ENCODE results near the gene GPR35.

GPR35 gene

DNA sequence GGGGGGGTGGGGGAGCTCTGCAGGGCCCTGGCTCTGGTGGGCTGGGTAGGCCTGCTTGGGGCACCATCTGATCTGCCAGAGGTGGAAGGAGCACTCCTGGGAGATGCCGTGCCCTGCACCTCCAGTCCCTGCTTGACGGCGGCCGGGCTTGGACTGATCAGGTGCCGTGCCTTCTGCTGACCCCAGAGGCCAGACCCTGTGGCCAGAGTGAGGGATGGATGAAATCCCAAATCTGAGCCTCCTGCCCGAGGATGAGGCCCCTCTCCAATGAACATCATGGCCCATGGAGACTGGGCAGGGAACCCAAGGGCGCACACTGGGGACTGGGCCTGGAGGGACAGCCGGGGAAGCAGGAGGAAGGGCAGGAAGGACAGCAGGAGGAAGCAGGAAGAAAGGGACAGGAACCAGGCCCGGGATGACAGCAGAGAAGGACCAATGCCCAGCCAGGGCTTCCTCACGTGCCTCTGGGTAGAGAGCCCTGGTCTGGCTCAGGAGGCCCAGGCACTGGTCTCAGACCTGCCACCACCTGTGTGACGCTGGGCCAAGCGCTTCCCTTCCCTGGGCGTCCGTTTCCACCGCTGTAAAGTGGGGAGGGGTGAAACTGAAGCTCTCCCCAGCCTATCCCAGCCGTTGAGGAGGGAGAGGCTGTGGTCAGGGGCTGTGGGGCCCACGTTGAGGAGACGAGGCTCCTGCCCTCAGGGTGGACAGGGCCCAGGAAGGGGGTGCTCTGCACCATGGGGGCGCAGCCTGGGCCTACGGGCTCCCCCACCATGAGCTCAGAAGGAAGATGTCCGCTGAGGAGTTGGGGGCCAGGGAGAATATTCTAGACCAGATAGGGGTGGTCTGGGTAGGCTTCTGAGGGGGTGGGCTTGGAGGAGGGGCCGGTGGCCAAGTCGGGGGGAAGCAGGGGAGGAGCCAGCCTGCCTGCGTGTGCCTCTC is 1.0 kb upstream of the GPR35 start:
- no peak for DNase-seq

GRCh38 chr2:240626531-240627300 is 1.4 kb downstream of the GPR35 start:
- no peak for DNase-seq

DNA sequence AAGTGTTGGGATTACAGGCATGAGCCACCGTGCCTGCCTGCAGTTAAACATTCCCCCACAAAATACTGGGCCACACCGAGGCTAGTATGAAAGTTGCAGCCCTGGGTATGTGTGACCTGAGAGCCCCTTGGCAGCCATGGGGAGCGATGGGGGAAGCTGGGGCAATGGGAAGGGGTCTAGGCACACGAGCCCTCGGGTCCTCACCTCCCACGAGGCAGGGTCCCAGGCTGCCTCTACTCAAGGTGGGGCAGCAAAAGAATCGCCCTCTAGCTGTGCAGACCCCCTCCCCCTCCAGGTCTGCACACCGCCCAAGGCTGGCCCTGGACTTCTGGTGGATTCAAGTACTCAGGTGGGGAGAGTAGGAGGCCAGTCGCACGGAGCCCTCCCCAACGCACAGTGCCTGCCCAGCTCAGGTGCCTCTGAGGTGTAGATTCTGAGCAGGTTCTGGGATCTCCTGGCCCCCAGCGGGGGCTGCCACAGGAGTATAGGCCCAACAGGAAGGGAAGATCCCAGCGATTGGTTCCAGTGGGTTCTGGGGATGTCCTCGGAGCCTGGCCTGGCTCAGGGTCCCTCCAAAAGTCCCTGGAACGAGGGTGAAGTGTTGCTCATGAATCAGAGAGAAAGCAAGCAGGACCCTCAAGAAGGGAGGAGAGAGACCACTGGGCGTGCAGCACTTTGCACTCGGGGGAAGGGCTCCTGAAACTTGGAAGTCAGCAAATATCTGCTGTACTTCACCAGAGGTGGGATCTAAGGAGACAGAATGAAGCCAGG is 2.6 kb downstream of the GPR35 start:
- DNase-seq: no peak

DNA sequence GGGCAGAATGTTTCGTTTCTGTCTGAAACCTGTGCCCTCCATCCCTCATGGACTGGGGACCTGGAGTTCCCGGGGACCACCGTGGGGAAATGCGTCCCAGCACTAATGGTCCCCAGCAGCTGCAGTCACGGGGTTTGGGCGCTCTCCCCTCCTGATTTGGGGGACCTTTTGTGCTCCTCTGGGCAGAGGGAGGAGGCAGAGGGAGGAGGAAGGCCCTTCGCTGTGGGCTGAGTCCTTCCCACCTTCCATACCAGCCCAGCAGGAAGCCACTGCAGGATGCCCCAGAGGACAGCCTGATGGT is 3.2 kb downstream of the GPR35 start:
- no peak for DNase-seq

- DNase-seq: no peak
Observed at GRCh38 chr2:240628808-240629618, 3.7 kb downstream of the GPR35 start.

DNA sequence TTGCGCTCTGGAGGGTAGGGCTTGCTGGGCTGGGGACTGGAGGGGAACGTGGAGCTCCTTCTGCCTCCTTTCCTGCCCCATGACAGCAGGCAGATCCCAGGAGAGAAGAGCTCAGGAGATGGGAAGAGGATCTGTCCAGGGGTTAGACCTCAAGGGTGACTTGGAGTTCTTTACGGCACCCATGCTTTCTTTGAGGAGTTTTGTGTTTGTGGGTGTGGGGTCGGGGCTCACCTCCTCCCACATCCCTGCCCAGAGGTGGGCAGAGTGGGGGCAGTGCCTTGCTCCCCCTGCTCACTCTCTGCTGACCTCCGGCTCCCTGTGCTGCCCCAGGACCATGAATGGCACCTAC is 4.3 kb downstream of the GPR35 start:
- DNase-seq: no peak

DNA sequence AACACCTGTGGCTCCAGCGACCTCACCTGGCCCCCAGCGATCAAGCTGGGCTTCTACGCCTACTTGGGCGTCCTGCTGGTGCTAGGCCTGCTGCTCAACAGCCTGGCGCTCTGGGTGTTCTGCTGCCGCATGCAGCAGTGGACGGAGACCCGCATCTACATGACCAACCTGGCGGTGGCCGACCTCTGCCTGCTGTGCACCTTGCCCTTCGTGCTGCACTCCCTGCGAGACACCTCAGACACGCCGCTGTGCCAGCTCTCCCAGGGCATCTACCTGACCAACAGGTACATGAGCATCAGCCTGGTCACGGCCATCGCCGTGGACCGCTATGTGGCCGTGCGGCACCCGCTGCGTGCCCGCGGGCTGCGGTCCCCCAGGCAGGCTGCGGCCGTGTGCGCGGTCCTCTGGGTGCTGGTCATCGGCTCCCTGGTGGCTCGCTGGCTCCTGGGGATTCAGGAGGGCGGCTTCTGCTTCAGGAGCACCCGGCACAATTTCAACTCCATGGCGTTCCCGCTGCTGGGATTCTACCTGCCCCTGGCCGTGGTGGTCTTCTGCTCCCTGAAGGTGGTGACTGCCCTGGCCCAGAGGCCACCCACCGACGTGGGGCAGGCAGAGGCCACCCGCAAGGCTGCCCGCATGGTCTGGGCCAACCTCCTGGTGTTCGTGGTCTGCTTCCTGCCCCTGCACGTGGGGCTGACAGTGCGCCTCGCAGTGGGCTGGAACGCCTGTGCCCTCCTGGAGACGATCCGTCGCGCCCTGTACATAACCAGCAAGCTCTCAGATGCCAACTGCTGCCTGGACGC is 4.9 kb downstream of the GPR35 start:
- no peak for DNase-seq

DNA sequence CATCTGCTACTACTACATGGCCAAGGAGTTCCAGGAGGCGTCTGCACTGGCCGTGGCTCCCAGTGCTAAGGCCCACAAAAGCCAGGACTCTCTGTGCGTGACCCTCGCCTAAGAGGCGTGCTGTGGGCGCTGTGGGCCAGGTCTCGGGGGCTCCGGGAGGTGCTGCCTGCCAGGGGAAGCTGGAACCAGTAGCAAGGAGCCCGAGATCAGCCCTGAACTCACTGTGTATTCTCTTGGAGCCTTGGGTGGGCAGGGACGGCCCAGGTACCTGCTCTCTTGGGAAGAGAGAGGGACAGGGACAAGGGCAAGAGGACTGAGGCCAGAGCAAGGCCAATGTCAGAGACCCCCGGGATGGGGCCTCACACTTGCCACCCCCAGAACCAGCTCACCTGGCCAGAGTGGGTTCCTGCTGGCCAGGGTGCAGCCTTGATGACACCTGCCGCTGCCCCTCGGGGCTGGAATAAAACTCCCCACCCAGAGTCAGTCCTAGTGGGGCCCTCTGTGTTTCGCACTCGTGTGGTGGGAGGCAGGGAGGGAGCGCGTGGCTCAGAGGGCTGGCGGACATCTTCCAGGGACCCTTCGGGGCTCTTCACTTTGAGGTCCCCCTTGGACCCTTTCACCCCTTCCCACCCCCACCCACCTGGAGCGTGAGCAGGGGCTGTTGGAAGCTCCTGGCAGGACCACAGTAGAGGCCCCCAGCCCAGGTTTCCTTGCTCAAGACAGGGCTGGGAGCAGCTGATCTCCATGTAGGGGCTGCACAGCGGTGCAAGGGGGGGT is 5.7 kb downstream of the GPR35 start:
- DNase-seq: no peak

GRCh38 chr2:240631548-240632305 is 6.4 kb downstream of the GPR35 start:
- no peak for DNase-seq

GRCh38 chr2:240632306-240632721 is 7.0 kb downstream of the GPR35 start:
- no peak for DNase-seq

DNA sequence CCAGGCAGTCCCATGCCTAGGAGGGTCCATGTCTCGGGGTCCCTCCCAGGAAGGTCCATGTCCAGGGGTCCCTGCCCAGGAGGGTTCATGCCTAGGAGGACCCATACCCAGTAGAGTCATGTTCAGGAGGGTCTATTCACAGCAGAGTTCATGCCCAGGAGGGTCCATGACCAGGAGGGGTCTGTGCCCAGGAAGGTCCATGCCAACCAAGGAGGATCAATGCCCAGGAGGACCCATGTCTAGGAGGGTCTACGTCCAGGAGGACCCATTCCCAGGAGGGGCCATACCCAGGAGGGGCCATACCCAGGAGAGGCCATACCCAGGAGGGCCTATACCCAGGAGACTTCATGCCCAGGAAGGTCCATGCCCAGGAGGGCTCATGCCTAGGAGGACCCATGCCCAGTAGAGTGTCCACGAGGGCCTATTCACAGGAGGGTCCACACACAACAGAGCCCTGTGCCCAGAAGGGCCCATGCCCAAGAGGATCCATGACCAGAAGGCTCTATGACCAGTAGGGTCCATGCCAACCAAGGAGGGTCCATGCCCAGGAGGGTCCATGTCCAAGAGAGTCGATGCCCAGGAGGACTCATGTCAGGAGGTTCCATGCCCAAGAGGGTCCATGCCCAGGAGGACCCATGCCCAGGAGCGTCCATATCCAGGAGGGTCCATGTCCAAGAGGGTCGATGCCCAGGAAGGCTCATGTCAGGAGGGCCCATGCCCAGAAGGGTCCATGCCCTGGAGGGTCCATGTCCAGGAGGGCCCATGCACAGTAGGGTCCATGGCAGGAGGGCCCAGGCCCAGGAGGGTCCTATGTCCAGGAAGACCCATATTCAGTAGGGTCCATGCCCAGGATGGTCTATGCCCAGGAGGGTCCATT is 10.1 kb downstream of the GPR35 start:
- DNase-seq: no peak

GRCh38 chr2:240635998-240636547 is 10.8 kb downstream of the GPR35 start:
- DNase-seq: no peak

DNA sequence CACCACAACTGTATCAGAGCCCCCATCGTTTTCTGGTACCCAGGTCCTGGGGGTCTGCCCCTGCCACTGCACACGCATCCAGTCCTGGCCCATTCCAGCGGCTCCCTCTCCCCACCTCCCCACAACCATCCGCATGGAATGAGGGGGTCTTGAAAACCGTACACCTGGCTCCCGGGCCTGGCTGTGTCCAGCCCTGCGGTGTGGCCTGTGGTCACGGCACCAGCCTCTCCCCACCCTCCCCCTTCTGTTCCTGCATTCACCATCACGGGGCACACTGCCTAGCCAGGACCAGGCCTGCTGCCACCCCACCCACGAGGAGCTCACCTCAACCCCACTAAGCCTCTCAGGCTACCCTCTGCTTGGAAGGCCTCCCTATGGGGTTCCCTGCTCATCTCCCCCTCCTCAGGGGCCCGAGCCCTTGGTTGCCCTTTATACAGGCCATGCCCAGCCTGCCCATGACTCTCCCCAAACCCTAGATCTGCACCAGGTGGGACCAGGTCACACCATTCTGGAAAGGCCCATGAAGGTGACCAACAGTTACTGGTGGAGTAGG is 11.4 kb downstream of the GPR35 start:
- no peak for DNase-seq

GRCh38 chr2:240637116-240637900 is 12.0 kb downstream of the GPR35 start:
- DNase-seq: no peak

GRCh38 chr2:240637901-240638345 is 12.6 kb downstream of the GPR35 start:
- DNase-seq: no peak

DNA sequence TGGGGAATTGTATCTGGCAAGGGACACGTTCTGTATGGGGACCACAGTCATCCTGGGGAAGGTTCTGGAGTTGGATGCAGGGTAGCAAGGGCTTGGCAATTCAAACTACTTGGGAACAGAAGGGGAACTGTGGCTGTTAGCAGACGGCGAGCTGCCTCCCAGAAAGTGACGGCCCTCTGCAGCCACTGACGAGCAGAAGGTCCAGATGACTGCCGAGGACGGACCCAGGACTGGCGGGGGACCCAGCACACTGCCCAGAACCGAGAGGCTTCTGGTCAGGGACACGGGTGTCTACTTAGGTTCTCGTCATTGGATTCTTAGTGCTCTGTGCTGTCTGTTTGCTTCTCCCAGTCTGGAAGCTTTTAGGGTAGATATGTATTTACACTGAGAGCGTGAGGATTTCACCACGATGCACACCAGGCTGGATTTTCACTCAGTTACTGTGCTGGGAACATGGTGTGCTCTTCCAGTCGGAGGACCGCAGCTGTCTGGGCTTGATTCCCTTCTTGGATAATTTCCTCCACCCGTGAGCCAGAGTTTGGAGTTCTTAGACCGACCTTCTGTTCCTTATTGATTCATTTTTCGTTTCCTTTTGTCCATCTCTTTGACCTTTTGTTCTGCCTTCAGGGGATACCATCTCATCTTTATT is 13.4 kb downstream of the GPR35 start:
- DNase-seq: no peak

DNA sequence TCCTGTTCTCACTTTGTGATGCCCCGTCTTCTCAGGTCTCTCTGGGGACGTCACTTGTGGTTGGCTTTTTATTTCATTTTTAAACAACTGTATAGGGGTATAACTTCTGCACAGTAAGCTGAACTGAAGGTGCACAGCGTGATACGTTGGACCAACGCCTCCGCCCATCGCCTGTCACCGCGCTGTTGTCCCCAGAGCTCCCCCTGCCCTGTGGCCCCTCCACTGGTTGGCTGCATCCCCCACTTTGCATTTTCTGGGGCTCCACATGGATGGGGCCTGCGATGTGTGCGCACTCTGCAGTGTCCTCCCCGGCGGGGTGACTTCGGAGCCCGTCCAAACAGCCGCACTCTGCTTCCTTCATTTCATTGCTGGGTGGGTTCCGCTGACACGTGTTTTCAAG is 14.3 kb downstream of the GPR35 start:
- DNase-seq: no peak
